Prostate gland (tissue), 2 donors: ENCODE results near the gene CDR2L.

ENCODE experiments used
- POLR2A ChIP-seq: fragments of 450-650 bp; IDR thresholded peaks from one replicate; pipeline ENCODE4 v1.6.1; 2016; ENCODE audit warnings: antibody characterized with exemption, mild to moderate bottlenecking
- POLR2AphosphoS5 ChIP-seq: sonication (generic); formaldehyde crosslinking; IDR thresholded peaks from one replicate; pipeline ENCODE4 v1.6.1; 2017; ENCODE audit warnings: antibody characterized with exemption
- TF ChIP-seq, protein P1 (sequence below), 4 experiments: fragments of 200-600 bp in 2 of 4; fragments of 450-650 bp in 2 of 4; sonication (generic) in 2 of 4; IDR thresholded peaks; 1 replicate in 3 of 4; 2 replicates in 1 of 4; pipeline ENCODE4 v1.5.1; 2016 to 2019; ENCODE audit warnings: antibody characterized with exemption in 4 of 4, mild to moderate bottlenecking in 2 of 4, moderate library complexity in 2 of 4

DNA sequence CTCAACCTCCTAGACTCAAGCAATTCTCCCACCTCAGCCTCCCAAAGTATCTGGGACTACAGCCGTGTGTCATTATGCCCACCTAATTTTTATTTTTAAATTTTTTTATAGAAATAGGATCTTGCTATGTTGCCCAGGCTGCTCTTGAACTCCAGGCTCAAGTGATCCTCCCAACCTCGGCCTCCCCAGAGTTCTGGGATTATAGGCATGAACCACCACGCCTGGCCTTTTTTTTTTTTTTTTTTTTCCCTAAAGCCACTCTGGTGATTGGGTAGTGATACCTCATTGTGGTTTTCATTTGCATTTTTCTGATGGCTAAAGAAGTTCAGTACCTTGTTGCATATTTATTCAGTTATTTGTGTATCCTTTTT lies 1.2 kb upstream of the CDR2L start:
- TF ChIP-seq POLR2A = no peak
- TF ChIP-seq POLR2AphosphoS5 = no peak
- TF ChIP-seq, protein P1, sequence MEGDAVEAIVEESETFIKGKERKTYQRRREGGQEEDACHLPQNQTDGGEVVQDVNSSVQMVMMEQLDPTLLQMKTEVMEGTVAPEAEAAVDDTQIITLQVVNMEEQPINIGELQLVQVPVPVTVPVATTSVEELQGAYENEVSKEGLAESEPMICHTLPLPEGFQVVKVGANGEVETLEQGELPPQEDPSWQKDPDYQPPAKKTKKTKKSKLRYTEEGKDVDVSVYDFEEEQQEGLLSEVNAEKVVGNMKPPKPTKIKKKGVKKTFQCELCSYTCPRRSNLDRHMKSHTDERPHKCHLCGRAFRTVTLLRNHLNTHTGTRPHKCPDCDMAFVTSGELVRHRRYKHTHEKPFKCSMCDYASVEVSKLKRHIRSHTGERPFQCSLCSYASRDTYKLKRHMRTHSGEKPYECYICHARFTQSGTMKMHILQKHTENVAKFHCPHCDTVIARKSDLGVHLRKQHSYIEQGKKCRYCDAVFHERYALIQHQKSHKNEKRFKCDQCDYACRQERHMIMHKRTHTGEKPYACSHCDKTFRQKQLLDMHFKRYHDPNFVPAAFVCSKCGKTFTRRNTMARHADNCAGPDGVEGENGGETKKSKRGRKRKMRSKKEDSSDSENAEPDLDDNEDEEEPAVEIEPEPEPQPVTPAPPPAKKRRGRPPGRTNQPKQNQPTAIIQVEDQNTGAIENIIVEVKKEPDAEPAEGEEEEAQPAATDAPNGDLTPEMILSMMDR (IDR thresholded peaks at IDR 0.05) = no peak
